ENCODE measurements around the gene ANKRD52.
A peak's percentile ranks its signal among the peaks of the same experiment; 100 is the strongest.

Gene ANKRD52

DNA sequence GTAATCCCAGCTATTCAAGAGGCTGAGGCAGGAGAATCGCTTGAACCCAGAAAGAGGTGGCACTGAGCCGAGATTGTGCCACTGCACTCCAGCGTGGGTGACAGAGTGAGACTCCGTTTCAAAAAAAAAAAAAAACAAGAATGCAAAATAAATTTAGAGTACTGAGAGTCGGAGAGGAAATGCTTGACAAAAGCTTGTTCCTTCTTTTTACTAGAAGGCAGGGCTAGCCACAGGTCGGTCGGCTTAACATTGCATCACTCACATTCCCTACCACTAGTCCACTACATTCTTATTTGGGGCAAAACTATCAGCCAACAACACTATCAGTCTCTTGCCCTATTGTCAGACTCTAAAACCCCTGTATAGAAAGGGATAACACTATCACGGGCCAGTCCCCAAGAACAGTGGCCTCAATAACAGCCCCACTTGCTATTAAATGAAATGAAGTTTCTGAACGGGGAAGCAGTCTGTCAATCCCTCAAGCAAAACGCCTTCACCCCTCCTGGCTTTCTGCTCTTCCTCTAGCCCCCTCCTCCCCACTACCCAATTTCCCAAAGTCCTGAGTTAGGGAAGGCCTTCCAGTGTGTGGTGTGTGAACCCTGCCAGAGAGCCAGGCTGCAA is 37.5 kb downstream of the ANKRD52 start:
- Histone ChIP-seq H3K27ac (ENCODE audit: low read depth in 2 of 2, low read length in 2 of 2) (peak overlapping the region; percentile 99), H3K9me3 (ENCODE audit: control insufficient read depth in 2 of 2, low read length in 2 of 2) (no peaks in the 10 kb centered on the region), H3K4me3 (ENCODE audit: low read length in 2 of 2) (peak overlapping the region; percentile 80 to 91), H3K9ac (ENCODE audit: low read depth in 1 of 2, low read length in 2 of 2) (peak overlapping the region; percentile 90 to 96), H3K36me3 (ENCODE audit: control insufficient read depth in 2 of 2, insufficient read depth in 2 of 2, low read length in 2 of 2) (peaks cover 3 to 5% of the 10 kb centered on the region in 2 donors), H3K4me1 (ENCODE audit: control insufficient read depth in 2 of 2, insufficient read depth in 2 of 2, low read length in 2 of 2) (peaks cover 29 to 36% of the 10 kb centered on the region in 2 donors), H3K27me3 (ENCODE audit: control insufficient read depth in 2 of 2, insufficient read depth in 2 of 2, low read length in 2 of 2) (no peaks in the 10 kb centered on the region)

DNA sequence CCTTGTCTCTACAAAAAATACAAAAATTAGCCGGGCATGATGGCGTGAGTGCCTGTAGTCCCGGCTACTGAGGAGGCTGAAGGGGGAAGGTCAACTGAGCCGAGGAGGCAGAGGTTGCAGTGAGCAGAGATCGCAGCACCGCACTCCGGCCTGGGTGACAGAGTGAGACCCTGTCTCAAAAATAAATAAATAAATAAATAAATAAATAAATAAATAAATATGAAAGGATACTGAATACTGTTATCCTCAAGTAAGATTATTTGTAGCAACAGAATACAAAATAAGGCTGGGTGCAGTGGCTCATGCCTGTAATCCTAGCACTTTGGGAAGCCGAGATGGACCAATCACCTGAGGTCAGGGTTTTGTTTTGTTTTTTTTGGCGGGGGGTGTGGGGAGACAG is 38.3 kb downstream of the ANKRD52 start:
- H3K27ac ChIP-seq (ENCODE audit: low read depth in 2 of 2, low read length in 2 of 2) = no peak overlapping the region
- no peak overlapping the region for H3K4me3 ChIP-seq (ENCODE audit: low read length in 2 of 2)
- H3K27me3 ChIP-seq (ENCODE audit: control insufficient read depth in 2 of 2, insufficient read depth in 2 of 2, low read length in 2 of 2) = no peaks in the 10 kb centered on the region
- H3K36me3 ChIP-seq (ENCODE audit: control insufficient read depth in 2 of 2, insufficient read depth in 2 of 2, low read length in 2 of 2) = peaks cover 5 to 10% of the 10 kb centered on the region in 2 donors
- no peaks in the 10 kb centered on the region for H3K9me3 ChIP-seq (ENCODE audit: control insufficient read depth in 2 of 2, low read length in 2 of 2)
- peaks cover 23 to 29% of the 10 kb centered on the region in 2 donors for H3K4me1 ChIP-seq (ENCODE audit: control insufficient read depth in 2 of 2, insufficient read depth in 2 of 2, low read length in 2 of 2)
- H3K9ac ChIP-seq (ENCODE audit: low read depth in 1 of 2, low read length in 2 of 2) = no peak overlapping the region

DNA sequence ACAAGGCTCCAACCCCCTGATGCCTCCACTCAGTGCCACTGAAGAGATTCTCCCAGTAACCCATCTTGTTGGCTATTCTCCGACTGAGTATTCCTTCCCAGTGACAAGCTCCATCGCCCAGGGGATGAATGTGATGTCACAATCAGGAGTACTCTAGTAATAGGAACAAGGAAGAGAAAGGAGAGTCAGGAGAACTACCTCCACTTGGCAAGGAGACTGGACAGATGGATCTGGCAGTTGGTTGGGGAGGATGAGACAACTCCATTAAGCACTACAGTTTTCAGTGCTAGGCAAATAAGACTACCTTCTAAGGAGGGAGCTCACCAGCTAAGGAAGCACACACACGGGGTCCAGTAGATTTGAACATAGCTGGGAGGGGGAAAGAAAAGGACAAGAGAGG is 41.7 kb downstream of the ANKRD52 start:
- no peaks in the 10 kb centered on the region for H3K27me3 ChIP-seq (ENCODE audit: control insufficient read depth in 2 of 2, insufficient read depth in 2 of 2, low read length in 2 of 2)
- H3K4me1 ChIP-seq (ENCODE audit: control insufficient read depth in 2 of 2, insufficient read depth in 2 of 2, low read length in 2 of 2) = peaks cover 7 to 10% of the 10 kb centered on the region in 2 donors
- H3K9ac ChIP-seq (ENCODE audit: low read depth in 1 of 2, low read length in 2 of 2) = no peak overlapping the region
- no peak overlapping the region for H3K27ac ChIP-seq (ENCODE audit: low read depth in 2 of 2, low read length in 2 of 2)
- H3K9me3 ChIP-seq (ENCODE audit: control insufficient read depth in 2 of 2, low read length in 2 of 2) = no peaks in the 10 kb centered on the region
- H3K4me3 ChIP-seq (ENCODE audit: low read length in 2 of 2) = no peak overlapping the region
- H3K36me3 ChIP-seq (ENCODE audit: control insufficient read depth in 2 of 2, insufficient read depth in 2 of 2, low read length in 2 of 2) = peaks cover 26 to 36% of the 10 kb centered on the region in 2 donors

DNA sequence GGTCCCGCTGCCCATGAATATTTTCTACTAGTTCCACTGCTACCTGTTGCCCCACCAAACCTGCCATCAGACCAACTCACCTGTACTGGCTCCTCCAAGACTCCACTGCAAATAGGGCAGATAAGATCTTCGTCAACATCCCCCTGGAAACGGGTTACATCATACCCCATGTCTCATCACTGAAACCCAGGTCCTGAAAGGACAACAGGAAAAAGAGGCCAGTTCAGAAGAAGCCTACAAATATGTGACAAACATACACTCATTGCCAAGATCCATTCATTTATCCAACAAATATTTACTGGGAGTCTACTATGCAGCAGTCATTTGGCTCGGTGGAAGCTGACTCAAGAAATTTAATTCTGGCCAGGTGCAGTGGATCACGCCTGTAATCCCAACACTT is 44.3 kb downstream of the ANKRD52 start:
- Histone ChIP-seq H3K27ac (ENCODE audit: low read depth in 2 of 2, low read length in 2 of 2) (no peak overlapping the region), H3K9ac (ENCODE audit: low read depth in 1 of 2, low read length in 2 of 2) (no peak overlapping the region), H3K4me1 (ENCODE audit: control insufficient read depth in 2 of 2, insufficient read depth in 2 of 2, low read length in 2 of 2) (peaks cover 0 to 3% of the 10 kb centered on the region in 2 donors), H3K4me3 (ENCODE audit: low read length in 2 of 2) (no peak overlapping the region), H3K9me3 (ENCODE audit: control insufficient read depth in 2 of 2, low read length in 2 of 2) (no peaks in the 10 kb centered on the region), H3K27me3 (ENCODE audit: control insufficient read depth in 2 of 2, insufficient read depth in 2 of 2, low read length in 2 of 2) (no peaks in the 10 kb centered on the region), H3K36me3 (ENCODE audit: control insufficient read depth in 2 of 2, insufficient read depth in 2 of 2, low read length in 2 of 2) (peaks cover 38 to 49% of the 10 kb centered on the region in 2 donors)

DNA sequence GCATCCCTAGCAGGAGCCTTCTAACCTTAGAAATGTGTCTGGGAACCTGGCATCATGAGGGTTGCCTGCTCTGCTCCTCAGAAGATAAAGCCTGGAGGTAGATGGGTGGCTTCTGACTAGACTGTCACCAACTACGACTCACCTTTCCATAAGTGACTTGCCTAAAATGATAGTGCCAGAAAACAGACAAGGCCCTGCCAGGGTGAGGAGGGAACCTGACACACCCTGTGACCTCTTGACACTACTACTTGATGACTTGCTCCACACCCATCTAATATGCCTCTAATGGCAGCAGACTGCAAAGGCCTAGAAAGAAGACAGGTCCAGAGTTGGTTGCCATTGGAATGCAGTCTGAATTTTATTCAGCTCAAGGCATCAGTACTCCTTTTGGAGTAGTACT is 45.8 kb downstream of the ANKRD52 start:
- H3K27me3 ChIP-seq (ENCODE audit: control insufficient read depth in 2 of 2, insufficient read depth in 2 of 2, low read length in 2 of 2) = no peaks in the 10 kb centered on the region
- peaks cover 47 to 59% of the 10 kb centered on the region in 2 donors for H3K36me3 ChIP-seq (ENCODE audit: control insufficient read depth in 2 of 2, insufficient read depth in 2 of 2, low read length in 2 of 2)
- no peak overlapping the region for H3K4me3 ChIP-seq (ENCODE audit: low read length in 2 of 2)
- peaks cover 0 to 3% of the 10 kb centered on the region in 2 donors for H3K4me1 ChIP-seq (ENCODE audit: control insufficient read depth in 2 of 2, insufficient read depth in 2 of 2, low read length in 2 of 2)
- H3K9ac ChIP-seq (ENCODE audit: low read depth in 1 of 2, low read length in 2 of 2) = no peak overlapping the region
- H3K9me3 ChIP-seq (ENCODE audit: control insufficient read depth in 2 of 2, low read length in 2 of 2) = no peaks in the 10 kb centered on the region
- no peak overlapping the region for H3K27ac ChIP-seq (ENCODE audit: low read depth in 2 of 2, low read length in 2 of 2)

DNA sequence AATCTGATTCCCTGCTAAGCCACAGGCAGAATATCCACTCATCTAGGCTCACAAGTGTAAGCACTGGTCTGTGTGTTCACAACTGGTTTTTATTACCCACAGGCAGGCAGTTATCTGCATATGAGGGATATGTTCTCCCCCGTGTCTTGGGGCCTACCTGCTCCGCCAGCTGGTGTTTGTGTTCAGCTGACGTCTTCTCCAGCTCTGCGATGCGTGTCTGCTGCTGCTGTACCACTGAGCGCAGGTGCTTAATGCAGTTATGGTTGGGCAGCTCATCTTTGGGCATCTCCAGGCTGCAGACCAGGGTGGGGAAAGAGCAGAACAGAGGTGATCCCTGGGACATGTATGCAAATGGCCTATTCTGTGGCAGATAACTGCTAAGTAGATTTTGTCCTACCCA is 50.2 kb downstream of the ANKRD52 start:
- H3K9me3 ChIP-seq (ENCODE audit: control insufficient read depth in 2 of 2, low read length in 2 of 2) = no peaks in the 10 kb centered on the region
- no peak overlapping the region for H3K9ac ChIP-seq (ENCODE audit: low read depth in 1 of 2, low read length in 2 of 2)
- H3K27me3 ChIP-seq (ENCODE audit: control insufficient read depth in 2 of 2, insufficient read depth in 2 of 2, low read length in 2 of 2) = no peaks in the 10 kb centered on the region
- H3K4me1 ChIP-seq (ENCODE audit: control insufficient read depth in 2 of 2, insufficient read depth in 2 of 2, low read length in 2 of 2) = peaks cover 0 to 3% of the 10 kb centered on the region in 2 donors
- H3K4me3 ChIP-seq (ENCODE audit: low read length in 2 of 2) = no peak overlapping the region
- peaks cover 49 to 58% of the 10 kb centered on the region in 2 donors for H3K36me3 ChIP-seq (ENCODE audit: control insufficient read depth in 2 of 2, insufficient read depth in 2 of 2, low read length in 2 of 2)
- no peak overlapping the region for H3K27ac ChIP-seq (ENCODE audit: low read depth in 2 of 2, low read length in 2 of 2)

DNA sequence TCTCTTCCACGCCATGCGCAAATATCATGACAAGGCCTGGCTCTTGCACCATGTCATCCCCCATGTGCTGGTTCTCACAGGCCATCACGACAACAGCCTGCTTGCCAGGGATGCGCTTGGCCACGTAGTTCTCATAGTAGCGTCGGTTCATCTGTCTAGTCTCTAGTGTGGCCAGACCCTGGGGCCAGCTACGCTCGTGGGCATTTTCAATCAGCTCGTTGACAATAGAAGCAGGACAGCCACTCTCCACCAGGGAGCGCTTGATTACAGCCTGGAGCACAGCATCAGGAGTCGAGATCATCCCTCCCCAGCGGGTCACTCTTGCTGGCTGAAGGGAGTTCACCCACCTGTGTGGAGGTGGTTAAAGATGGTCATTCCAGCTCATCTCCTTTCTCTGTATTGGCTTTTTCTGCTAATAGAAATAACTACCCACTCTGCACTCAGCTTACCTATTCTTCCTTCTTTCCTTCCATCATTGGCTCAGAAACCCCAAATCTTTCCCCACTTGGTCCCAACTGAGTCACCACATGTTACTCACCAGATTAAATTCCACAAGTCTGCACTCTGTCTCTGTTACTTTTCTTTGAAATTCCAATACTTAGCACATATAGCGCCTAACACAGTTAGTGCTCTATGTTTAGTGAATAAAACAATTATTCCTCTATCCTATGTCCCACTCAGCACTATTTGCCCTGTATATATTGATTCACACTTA is 51.6 kb downstream of the ANKRD52 start:
- Histone ChIP-seq H3K9me3 (ENCODE audit: control insufficient read depth in 2 of 2, low read length in 2 of 2) (no peaks in the 10 kb centered on the region), H3K36me3 (ENCODE audit: control insufficient read depth in 2 of 2, insufficient read depth in 2 of 2, low read length in 2 of 2) (peaks cover 40 to 46% of the 10 kb centered on the region in 2 donors), H3K4me1 (ENCODE audit: control insufficient read depth in 2 of 2, insufficient read depth in 2 of 2, low read length in 2 of 2) (peaks cover 3 to 7% of the 10 kb centered on the region in 2 donors), H3K9ac (ENCODE audit: low read depth in 1 of 2, low read length in 2 of 2) (no peak overlapping the region), H3K27me3 (ENCODE audit: control insufficient read depth in 2 of 2, insufficient read depth in 2 of 2, low read length in 2 of 2) (no peaks in the 10 kb centered on the region), H3K4me3 (ENCODE audit: low read length in 2 of 2) (no peak overlapping the region), H3K27ac (ENCODE audit: low read depth in 2 of 2, low read length in 2 of 2) (no peak overlapping the region)

DNA sequence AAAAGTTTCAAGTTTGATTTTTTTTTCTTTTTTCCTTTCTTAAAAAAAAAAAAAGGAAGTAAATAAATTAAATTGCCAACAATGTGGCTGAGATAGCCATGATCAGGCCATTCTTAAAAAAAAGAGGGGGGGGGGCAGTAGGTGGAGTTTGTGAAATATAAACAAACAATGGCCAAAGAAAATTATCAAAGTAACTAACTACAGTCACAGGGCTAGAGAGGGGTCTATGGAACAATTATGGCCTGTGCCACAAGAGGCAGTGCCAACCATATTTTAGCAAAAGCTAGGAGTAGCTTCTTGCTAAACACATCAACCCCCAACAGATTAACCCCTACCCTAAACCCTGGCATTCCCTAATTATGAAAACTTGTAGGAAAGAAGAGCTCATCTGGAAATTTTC is 52.7 kb downstream of the ANKRD52 start:
- H3K4me3 ChIP-seq (ENCODE audit: low read length in 2 of 2) = no peak overlapping the region
- H3K27ac ChIP-seq (ENCODE audit: low read depth in 2 of 2, low read length in 2 of 2) = no peak overlapping the region
- H3K27me3 ChIP-seq (ENCODE audit: control insufficient read depth in 2 of 2, insufficient read depth in 2 of 2, low read length in 2 of 2) = no peaks in the 10 kb centered on the region
- no peaks in the 10 kb centered on the region for H3K9me3 ChIP-seq (ENCODE audit: control insufficient read depth in 2 of 2, low read length in 2 of 2)
- no peak overlapping the region for H3K9ac ChIP-seq (ENCODE audit: low read depth in 1 of 2, low read length in 2 of 2)
- H3K4me1 ChIP-seq (ENCODE audit: control insufficient read depth in 2 of 2, insufficient read depth in 2 of 2, low read length in 2 of 2) = peaks cover 3 to 7% of the 10 kb centered on the region in 2 donors
- peaks cover 34 to 41% of the 10 kb centered on the region in 2 donors for H3K36me3 ChIP-seq (ENCODE audit: control insufficient read depth in 2 of 2, insufficient read depth in 2 of 2, low read length in 2 of 2)

DNA sequence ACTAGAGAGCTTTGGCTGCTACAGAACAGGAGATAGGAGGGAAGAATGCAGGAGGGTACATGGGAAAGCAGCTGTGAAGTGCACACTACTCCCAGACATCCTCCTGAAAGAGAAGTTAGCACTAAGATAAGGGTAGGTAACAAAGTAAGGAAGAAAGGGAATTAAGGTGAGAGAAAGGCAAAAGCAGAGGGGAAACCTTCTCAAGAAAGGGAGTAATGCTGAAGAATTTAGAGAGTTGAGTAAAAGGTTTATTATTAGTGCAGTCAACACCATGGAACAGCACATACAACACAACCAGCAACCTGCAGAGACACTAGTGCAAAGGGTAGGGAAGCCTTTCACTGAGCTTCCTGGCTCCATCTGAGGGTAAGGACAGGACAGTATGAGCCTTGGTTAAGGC is 53.9 kb downstream of the ANKRD52 start:
- Histone ChIP-seq H3K9me3 (ENCODE audit: control insufficient read depth in 2 of 2, low read length in 2 of 2) (no peaks in the 10 kb centered on the region), H3K36me3 (ENCODE audit: control insufficient read depth in 2 of 2, insufficient read depth in 2 of 2, low read length in 2 of 2) (peaks cover 27 to 33% of the 10 kb centered on the region in 2 donors), H3K27ac (ENCODE audit: low read depth in 2 of 2, low read length in 2 of 2) (no peak overlapping the region), H3K4me3 (ENCODE audit: low read length in 2 of 2) (no peak overlapping the region), H3K4me1 (ENCODE audit: control insufficient read depth in 2 of 2, insufficient read depth in 2 of 2, low read length in 2 of 2) (peaks cover 3 to 7% of the 10 kb centered on the region in 2 donors), H3K27me3 (ENCODE audit: control insufficient read depth in 2 of 2, insufficient read depth in 2 of 2, low read length in 2 of 2) (no peaks in the 10 kb centered on the region), H3K9ac (ENCODE audit: low read depth in 1 of 2, low read length in 2 of 2) (no peak overlapping the region)

DNA sequence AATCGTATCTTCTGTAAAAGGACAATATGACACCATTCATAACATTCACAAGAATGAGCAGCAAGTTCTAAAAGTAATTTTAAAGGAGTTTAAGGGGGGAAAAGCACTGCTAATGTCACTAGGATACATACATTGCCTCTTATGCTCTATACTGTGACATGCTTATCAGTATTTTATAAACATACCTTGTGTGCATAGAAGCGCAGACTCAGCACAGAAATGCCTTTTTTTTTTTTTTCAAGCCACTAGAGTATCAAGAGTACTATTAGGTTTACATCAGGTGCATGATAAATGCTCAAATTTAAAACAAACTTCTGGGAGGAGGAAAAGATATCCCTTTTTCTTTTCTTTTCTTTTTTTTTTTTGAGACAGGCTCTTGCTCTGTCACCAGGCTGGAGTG is 55.3 kb downstream of the ANKRD52 start:
- Histone ChIP-seq H3K4me1 (ENCODE audit: control insufficient read depth in 2 of 2, insufficient read depth in 2 of 2, low read length in 2 of 2) (peaks cover 3 to 7% of the 10 kb centered on the region in 2 donors), H3K27ac (ENCODE audit: low read depth in 2 of 2, low read length in 2 of 2) (no peak overlapping the region), H3K9me3 (ENCODE audit: control insufficient read depth in 2 of 2, low read length in 2 of 2) (no peaks in the 10 kb centered on the region), H3K36me3 (ENCODE audit: control insufficient read depth in 2 of 2, insufficient read depth in 2 of 2, low read length in 2 of 2) (peaks cover 23 to 28% of the 10 kb centered on the region in 2 donors), H3K27me3 (ENCODE audit: control insufficient read depth in 2 of 2, insufficient read depth in 2 of 2, low read length in 2 of 2) (no peaks in the 10 kb centered on the region), H3K9ac (ENCODE audit: low read depth in 1 of 2, low read length in 2 of 2) (no peak overlapping the region), H3K4me3 (ENCODE audit: low read length in 2 of 2) (no peak overlapping the region)

Data from mucosa of rectum (tissue), 2 donors.